ENCODE measurements around the gene BRS3.

BRS3 gene

DNA sequence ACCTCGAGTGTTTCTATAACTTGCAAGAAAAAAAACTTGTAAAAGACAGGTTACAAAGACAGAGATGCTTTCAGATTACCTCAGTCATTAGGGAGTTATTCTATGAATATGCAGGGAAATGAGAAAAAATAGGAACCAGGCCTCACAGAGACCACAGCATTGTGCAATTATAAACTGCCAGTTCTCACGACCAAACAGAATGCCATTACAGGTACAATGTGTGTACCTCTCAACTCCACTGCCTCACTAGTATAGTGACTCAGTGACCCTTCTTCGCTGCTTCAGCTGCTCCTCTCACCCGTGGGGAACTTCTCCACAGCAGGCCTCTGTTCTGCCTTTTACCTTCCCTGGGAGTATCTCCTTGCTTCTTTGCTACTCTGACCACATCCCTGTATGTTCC, 7.3 kb downstream of the BRS3 start:
- no peak for DNase-seq (ENCODE audit: low read depth)

DNA sequence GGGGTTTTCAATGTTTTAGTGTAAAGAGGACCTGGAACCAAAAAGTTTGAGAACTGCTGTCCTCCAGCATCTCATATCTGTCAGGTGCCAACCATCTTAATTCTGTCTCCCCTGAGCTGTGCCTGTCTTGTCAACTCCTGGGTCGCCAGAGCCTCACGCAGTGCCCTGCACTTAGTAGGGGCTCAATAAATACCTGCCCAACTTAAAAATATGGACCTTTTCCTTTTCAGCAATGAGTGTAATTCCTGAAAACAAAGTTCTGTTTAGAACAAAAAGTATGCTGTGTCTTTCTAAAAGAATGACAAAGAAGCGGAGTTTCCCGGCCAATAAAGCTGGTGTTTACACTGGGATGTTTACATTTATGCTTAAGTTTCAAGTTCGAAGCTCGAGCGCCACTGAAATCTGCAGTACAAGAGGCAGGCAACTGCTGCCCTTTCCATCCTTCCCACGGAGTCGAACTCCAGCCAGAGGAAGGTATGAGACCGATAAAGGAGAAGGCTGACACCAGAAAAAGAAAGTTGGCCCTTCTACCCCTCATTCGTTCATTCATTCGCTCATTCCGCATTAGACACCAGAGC, 8.5 kb downstream of the BRS3 start:
- no peak for DNase-seq (ENCODE audit: low read depth)

DNA sequence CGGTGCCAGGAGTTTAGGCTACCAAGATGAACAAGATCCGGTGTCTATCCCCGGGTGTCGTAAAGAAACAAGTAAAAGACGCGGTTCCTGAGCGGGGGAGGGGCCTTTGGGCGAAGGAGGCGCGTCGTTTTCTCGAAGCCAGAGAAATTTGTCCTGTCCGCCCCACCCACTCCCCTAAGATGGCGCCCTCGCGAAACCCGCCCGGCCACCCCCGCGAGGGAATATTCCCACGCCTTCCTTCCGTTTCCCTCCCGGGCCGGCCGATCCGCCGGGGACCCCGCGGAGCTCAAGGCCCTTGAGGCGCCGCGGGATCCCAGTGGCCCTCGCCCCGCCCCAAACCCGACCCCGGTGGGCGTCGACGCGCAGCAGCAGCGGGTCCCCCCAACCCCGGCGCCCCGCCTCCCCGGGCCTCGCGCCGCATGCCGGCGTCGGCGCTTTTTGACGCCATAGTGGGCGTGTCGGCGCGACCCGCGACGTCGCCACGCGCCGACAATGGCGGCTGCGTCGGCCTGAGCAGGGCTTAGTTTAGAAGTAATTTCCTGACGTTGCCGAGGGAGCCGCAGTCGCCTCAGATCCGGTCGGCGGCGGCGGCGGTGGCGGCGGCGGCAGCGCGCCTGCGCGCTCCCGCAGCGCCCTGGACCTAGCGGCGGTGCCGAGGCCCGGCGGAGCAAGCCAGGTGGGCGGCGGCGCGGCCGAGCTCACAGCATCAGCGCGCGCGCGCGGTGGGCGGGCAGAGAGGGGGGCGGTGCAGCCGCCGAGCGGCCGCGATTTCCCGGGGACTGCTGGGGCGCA, 9.2 kb downstream of the BRS3 start:
- peak; percentile 54 for DNase-seq (ENCODE audit: low read depth)

DNA sequence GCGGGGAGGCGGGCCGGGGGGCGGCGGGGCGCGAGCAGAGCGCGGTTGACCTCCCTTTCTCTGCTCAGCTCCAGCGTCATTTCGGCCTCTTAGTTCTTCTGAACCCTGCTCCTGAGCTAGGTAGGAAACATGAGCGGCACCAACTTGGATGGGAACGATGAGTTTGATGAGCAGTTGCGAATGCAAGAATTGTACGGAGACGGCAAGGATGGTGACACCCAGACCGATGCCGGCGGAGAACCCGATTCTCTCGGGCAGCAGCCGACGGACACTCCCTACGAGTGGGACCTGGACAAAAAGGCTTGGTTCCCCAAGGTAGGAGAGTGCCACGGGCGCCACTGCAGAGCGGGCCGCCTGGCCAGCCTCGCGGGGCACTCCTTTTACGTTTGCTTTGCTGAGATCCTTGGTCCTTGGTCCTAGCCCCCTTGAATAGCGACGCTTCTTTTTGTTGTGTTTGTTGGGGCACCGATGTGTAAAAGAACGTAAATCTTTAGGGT, 9.9 kb downstream of the BRS3 start, which contains the start of gene HTATSF1:
HTATSF1 (plus strand) TSS at position 37 of the 497 bp plus-strand sequence; CDS start at position 130, 93 bp downstream.
- DNase-seq (ENCODE audit: low read depth), result no peak

DNA sequence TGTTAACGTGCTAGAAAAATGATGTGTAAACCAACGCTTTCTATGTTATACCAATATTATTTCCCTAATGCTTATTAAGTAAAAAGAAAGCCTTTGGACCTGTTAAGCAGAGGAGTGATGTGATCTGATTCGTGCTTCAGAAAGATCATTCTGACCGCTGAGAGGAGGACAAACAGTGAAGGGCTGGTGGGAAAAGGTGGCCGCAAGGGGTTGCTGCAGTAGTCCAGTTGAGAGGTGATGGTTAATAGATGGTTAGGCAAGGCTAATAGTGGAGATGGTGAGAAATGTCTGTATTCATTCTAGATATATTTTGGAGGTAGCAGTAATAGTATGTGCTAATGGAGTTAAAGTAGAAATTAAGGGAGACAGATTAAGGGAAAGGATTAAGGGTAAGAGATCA, 31.3 kb downstream of the BRS3 start:
- DNase-seq (ENCODE audit: low read depth), result no peak

DNA sequence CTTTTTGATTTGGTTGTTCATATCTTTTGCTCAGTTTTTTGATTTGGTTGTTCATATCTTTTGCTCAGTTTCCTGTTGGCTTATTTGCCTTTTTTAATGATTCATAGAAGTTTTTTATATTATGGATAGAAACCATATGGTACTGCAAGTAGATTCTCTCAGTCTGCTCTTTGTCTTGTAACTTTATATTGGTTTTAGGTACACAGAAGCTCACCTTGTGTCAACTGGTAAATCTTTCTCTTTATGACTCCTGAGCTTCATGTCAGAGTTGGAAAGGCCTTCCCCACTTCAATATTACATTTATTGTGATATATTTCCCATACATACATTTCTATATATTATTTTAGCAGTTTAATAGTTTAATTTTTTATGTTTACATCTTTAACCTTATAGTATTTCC, 36.0 kb downstream of the BRS3 start:
- no peak for DNase-seq (ENCODE audit: low read depth)

DNA sequence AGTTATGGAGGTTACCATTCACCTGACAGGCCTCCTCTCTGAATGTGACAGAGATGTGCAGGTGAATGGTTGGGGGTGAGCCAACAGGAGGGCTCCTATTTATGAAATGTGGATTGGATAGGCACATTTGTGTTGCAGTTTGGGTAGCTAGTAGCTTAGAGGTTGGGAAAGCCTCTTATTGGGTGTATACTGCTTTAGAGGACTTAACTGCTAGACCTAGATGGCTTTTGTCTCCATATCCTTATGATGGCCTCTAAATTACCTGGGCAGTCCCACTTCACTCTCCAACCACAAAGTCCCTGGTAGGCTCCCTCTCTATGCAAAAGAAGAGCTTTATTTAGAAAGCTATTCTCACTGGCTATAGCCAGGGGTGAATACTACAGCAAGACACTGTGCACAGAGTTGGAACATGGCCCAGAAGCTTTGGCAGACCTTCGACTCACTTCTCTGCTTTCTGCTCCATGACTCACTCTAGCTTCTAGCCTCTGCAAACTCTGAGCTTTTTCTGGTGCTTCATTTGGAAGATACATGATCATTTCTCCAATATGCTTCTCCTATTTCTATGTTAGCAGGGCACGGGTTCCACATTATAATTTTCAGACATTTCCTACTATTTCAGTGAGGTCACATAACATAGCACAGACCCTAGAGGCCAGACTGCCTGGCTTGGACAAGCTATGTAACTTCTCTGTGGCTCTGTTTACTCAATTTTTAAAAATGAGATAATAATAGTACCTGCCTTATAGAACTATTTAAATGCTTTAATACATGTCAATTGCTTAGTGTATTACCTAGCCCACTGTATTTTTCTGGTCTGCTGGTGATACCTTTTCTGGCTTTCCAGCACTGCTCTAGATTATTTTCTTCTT, 38.2 kb downstream of the BRS3 start:
- peak; percentile 69 for DNase-seq (ENCODE audit: low read depth)

DNA sequence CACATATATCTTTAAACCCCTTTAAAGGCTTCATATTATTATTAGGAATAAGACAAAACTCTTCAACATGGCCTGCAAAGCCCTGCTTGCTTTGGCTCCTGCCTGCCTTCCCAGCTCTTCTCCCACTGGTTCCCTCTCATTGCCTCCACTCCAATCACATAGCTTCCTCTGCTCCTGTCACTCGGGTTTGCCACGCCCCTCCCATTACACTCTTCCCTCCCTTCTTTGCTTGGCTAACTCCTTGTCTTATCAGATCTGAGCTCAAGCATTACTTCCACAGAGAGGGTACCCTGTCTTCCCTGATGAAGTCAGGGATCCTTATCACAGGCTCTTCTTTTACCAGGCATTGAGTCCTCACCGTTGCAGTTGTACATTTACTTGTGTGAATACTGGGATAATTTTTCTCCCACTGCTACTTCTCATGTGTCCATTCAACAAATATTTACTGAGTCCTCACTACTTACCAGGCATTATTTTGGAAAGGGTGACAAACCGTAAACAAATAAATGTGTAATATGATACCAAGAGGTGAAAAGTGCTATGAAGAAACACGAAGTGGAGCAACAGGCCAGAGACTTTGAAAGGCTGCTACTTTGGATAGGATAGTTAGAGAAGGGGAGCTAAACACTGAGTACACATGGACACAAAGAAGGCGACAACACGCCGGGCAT, 41.0 kb downstream of the BRS3 start:
- DNase-seq (ENCODE audit: low read depth), result no peak

DNA sequence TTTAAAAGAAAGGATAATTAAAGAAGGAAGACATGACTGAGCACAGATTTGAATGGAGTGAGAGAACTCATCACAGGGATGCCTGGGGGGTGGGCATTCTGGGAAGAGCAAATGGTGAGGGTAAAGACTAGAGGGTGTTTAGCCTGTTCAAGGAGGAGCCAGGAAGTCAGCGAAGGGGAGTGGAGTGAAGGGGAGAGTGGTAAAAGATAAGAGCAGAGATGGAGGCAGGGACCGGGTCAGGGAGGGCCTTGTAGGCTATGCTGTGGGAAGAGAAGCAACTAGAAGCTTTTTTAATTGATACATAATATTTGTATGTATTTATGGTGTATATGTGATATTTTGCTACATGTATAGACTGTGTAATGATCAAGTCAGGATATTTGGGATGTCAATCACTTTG, 42.0 kb downstream of the BRS3 start:
- no peak for DNase-seq (ENCODE audit: low read depth)

DNA sequence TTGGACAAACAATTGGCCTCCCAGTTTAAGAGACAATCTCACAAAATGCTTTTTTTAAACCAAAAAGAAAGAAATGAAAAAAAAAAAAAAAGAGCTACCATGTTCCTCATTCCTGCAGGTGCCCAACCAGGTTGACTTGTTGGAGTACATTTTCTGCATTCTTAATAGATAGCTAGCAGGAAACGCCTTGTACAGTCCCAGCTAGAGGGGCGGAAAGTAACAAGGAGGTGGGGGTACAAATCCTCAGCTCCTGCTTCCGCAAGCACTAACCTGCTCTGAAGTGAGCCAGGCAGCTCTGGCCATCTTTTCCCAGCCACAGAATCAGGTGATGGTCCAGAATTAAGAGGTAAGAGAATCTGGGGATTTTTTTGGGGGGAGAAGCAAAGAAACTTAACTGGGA, 44.2 kb downstream of the BRS3 start, which contains the start of gene VGLL1:
VGLL1 (plus strand) TSS at position 265 of the 400 bp plus-strand sequence. CDS start 3,806 bp downstream, outside the sequence.
- no peak for DNase-seq (ENCODE audit: low read depth)

DNA sequence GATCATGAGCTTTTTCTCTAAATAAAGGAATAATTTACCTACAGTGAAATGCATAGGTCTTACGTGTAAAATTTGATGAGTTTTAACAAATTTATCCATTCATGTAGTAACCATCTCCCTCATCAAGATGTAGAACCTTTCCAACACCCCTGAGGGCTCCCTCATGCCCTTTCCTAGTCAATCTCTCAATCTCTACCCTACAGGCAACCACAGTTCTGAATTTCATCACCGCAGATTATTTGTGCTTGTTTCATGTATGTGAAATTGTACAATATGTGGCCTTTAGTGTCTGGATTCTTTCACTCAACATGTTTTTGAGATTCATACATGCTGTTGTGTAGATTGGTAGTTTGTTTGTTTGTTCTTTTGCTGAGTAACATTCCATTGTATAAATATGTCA, 46.4 kb downstream of the BRS3 start:
- DNase-seq (ENCODE audit: low read depth), result no peak

DNA sequence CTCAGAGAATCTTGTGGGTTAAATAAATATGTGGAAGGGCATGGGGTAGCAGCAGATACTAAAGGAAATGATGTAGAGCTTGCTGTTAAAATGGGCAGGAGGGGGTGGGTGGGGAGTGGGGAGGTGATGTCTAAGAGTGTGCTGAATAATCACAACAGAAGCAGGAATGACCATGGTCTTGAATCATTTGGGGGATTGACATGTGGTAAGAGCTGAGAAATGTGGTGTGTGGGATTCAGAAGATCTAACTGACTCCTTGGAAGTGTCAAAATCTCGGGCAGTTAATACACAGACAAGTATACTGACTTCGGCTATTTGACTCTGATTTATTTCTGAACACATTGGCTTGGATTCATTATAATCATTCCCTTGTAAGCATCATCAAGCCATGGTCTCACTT, 51.1 kb downstream of the BRS3 start:
- no peak for DNase-seq (ENCODE audit: low read depth)

DNA sequence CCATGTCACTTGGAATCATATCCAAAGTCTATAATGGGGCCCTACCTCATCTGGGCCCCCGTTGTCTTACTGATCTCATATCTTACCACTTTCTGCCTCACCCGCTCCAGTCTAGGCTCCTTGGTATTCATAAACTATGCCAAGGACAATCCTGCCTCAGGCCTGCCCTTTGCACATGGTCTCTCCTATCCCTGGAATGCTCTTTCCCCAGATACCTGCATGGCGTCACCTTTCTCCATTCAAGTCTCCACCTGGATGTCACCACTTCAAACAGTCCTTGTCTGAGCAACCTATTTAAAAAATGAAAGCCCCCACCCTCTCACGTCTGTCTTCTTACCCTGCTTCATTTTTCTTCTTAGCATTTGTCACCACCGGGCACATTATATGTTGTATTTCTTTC, 52.5 kb downstream of the BRS3 start:
- no peak for DNase-seq (ENCODE audit: low read depth)

DNA sequence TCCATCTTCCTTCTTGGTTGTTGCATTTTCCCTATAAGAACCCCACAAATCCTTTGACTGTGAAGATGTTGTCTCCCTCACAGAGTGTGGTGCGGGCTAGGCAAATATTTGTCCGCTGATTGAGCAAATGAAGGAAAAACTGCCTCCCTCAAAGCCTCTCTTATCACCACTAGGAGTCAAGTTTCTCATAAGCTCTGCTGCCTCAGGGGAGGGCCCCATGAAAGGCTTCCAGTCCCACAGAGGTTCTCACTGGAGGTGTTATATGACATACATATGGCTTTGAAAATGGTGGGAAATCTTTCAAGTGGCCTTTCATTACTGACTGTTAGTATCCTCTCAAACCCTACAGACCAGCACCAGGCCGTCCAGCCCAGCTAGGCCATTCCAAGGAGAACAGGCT, 53.5 kb downstream of the BRS3 start:
- no peak for DNase-seq (ENCODE audit: low read depth)

DNA sequence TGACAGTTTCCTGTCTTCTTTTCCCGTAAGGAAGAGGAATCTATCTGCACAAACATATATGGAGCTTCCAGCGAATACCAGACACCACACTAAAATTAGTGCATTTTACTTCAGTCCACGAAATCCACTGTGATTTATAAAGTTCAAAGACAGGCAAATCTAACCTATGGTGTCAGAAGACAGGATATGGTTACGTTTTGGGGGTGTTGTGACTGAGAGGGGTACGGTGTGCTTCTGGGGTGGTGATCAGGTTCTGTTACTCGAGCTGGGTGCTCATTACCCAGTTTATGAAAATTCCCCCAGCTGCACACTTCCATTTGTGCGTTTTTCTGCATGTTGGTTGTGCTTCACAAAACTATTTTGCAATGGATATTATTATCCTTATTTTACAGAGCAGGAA, 54.5 kb downstream of the BRS3 start:
- DNase-seq (ENCODE audit: low read depth), result no peak

Measured in GM04504 (cell line).